CD4-positive, alpha-beta T cell (primary cell): ENCODE measurements around the gene MLXIPL. TPM values are rescaled to one million over a fixed set of nuclear protein-coding genes. Genes with fewer than 3 reads are reported as not detected.

Experiments
- ATAC-seq: fragments of 200-7000 bp; cut with Tn5 transposase; one replicate; pipeline ENCODE4 v1.10.0; 2022; ENCODE audit warnings: mild to moderate bottlenecking; ENCODE audit not compliant: poor library complexity
- CTCF ChIA-PET: fragments of 350-600 bp; sonication (Branson Sonifier 250); formaldehyde crosslinking; loops from one replicate; lab custom pipeline; 2021; ENCODE audit warnings: antibody characterized with exemption, inconsistent platforms; lab: Charles Lee
- POLR2A ChIA-PET: fragments of 350-600 bp; sonication (Branson Sonifier 250); formaldehyde crosslinking; loops from one replicate; lab custom pipeline; 2021; ENCODE audit warnings: antibody characterized with exemption, inconsistent platforms; lab: Charles Lee
- DNase-seq, 14 experiments: peaks; one replicate each; pipeline ENCODE4 v3.0.0-alpha.2; 2013 to 2020; ENCODE audit warnings: mixed read lengths in 2 of 14
- H3K27ac ChIP-seq, 2 donors: one replicate each; pipeline versions ENCODE4 v1.5.1 to v1.7.0; 2013; ENCODE audit warnings: low read length in 2 of 2, low read depth in 1 of 2, mild to moderate bottlenecking in 1 of 2
- H3K27me3 ChIP-seq, 2 experiments: 1 replicate in 1 of 2; 2 replicates in 1 of 2; pipeline versions ENCODE4 v1.6.1 to v1.7.0; 2013; ENCODE audit warnings: low read length in 2 of 2, control low read depth in 1 of 2, mild to moderate bottlenecking in 1 of 2, moderate library complexity in 1 of 2; ENCODE audit not compliant: insufficient read depth in 2 of 2, control insufficient read depth in 1 of 2
- H3K36me3 ChIP-seq: one replicate; pipeline ENCODE4 v1.6.1; 2013; ENCODE audit warnings: low read length, control low read depth; ENCODE audit not compliant: insufficient read depth
- H3K4me1 ChIP-seq: one replicate; pipeline ENCODE4 v1.6.1; 2013; ENCODE audit warnings: low read length, control low read depth; ENCODE audit not compliant: insufficient read depth
- H3K4me3 ChIP-seq: one replicate; pipeline ENCODE4 v1.5.1; 2013; ENCODE audit warnings: mild to moderate bottlenecking, low read length, moderate library complexity
- H3K9me3 ChIP-seq, 2 experiments: 1 replicate in 1 of 2; 2 replicates in 1 of 2; pipeline versions ENCODE4 v1.6.1 to v1.7.0; 2013; ENCODE audit warnings: low read length in 2 of 2, mild to moderate bottlenecking in 2 of 2, control low read depth in 1 of 2, moderate library complexity in 1 of 2; ENCODE audit not compliant: control insufficient read depth in 1 of 2, insufficient read depth in 1 of 2
- H3K27ac Mint-ChIP-seq: one replicate; pipeline ENCODE4 v1.8.0; 2020; ENCODE audit warnings: mixed read lengths
- H3K27me3 Mint-ChIP-seq: one replicate; pipeline ENCODE4 v1.8.0; 2021; ENCODE audit warnings: mixed read lengths
- H3K36me3 Mint-ChIP-seq: one replicate; pipeline ENCODE4 v1.8.0; 2021; ENCODE audit warnings: low read depth, mixed read lengths
- H3K4me1 Mint-ChIP-seq: one replicate; pipeline ENCODE4 v1.8.0; 2021; ENCODE audit warnings: low read depth, mixed read lengths
- H3K4me3 Mint-ChIP-seq: one replicate; pipeline ENCODE4 v1.8.0; 2020; ENCODE audit warnings: mild to moderate bottlenecking, mixed read lengths
- H3K9me3 Mint-ChIP-seq: one replicate; pipeline ENCODE4 v1.8.0; 2020; ENCODE audit warnings: mixed read lengths
- intact Hi-C, 2 experiments: fragments of 100-400 bp; cut with DNase I in 1 of 2; cut with micrococcal nuclease in 1 of 2; formaldehyde crosslinking; loops; one replicate each; pipeline versions ENCODE4 v1.15.1 to v1.9.0; 2023 to 2025; cut with DNase I, micrococcal nuclease
- total RNA-seq, 174 experiments: library from RNA in 2 of 174; stranded (reverse) in 2 of 174; gene quantifications; one replicate each; pipeline ENCODE4 v1.2.3 and lab custom pipeline; 2021 to 2026
- TF ChIP-seq, protein P1 (sequence below): fragments of 200-600 bp; IDR thresholded peaks from one replicate; pipeline ENCODE4 v1.8.0; 2022; ENCODE audit warnings: antibody characterized with exemption, mild to moderate bottlenecking

The MLXIPL gene
- total RNA-seq, 2 experiments from 2014 or later = not detected

DNA sequence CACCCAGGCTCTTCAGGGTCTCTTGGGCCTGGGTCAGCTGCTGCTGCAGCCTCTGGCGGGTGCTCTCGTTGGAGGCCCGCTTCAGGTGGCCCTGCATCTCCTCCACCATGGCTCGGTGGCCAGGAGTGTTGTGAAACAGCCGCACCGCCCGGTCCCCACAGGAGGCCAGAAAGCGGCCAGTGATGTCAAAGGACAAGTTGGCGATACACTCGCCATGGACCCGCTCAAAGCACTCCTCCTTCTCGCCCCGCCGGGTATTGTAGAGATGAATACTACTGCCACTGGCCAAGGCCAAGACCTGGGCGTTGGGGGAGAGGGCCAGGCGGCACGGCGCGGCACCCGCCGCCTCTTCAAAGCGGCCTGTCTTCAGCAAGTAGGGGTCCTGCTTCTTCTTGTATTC is 53.8 kb downstream of the MLXIPL start:
- peaks cover 65% of the 10 kb centered on the region for H3K36me3 Mint-ChIP-seq

DNA sequence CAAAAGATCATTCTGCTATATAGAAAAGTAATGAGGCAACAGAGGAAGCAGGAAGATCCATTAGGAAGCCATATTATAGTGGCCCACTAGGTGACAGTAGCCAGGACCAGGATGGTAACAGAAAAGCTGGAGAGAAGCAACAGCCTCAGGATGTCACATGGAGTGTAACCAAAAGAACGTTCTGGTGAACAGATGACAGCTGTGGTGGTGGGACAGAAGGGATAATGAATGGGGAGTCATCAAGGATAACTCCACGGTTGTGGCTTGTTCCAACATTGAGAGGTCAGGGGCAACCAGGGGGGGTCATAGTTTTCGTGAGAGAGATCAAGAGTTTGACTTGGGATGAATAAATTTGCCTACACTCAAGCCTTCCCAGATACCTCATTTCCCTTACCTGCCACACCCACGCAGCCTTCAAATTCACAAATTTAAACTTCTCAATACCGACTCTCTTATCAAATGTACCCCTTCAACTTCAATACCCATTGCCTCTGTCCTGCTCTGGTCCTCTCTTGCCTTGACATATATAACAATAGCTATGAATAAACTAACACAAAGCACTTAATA is 55.2 kb downstream of the MLXIPL start:
- Histone ChIP-seq H3K27ac (no peak overlapping the region), H3K4me1 (peaks cover 20% of the 10 kb centered on the region), H3K36me3 (peaks cover 52% of the 10 kb centered on the region), H3K27me3 (no peaks in the 10 kb centered on the region), H3K9me3 (no peaks in the 10 kb centered on the region), H3K4me3 (no peak overlapping the region)
- POLR2A ChIA-PET = no interaction called here
- TF ChIP-seq, protein P1, sequence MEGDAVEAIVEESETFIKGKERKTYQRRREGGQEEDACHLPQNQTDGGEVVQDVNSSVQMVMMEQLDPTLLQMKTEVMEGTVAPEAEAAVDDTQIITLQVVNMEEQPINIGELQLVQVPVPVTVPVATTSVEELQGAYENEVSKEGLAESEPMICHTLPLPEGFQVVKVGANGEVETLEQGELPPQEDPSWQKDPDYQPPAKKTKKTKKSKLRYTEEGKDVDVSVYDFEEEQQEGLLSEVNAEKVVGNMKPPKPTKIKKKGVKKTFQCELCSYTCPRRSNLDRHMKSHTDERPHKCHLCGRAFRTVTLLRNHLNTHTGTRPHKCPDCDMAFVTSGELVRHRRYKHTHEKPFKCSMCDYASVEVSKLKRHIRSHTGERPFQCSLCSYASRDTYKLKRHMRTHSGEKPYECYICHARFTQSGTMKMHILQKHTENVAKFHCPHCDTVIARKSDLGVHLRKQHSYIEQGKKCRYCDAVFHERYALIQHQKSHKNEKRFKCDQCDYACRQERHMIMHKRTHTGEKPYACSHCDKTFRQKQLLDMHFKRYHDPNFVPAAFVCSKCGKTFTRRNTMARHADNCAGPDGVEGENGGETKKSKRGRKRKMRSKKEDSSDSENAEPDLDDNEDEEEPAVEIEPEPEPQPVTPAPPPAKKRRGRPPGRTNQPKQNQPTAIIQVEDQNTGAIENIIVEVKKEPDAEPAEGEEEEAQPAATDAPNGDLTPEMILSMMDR = no peak
- ATAC-seq (no peak), DNase-seq (no peak)
- H3K36me3 Mint-ChIP-seq = peaks cover 55% of the 10 kb centered on the region
- peaks cover 34% of the 10 kb centered on the region for H3K4me1 Mint-ChIP-seq
- H3K27me3 Mint-ChIP-seq = no peaks in the 10 kb centered on the region
- intact Hi-C loops = no loop called here
- no peak overlapping the region for H3K4me3 Mint-ChIP-seq
- CTCF ChIA-PET = no interaction called here
- H3K27ac Mint-ChIP-seq = peak overlapping the region; percentile 37
- no peaks in the 10 kb centered on the region for H3K9me3 Mint-ChIP-seq

More for the DNA sequence above, 53.8 kb downstream of the MLXIPL start:
- no peaks in the 10 kb centered on the region for H3K27me3 Mint-ChIP-seq
- TF ChIP-seq, protein P1 = no peak
- H3K27ac Mint-ChIP-seq = no peak overlapping the region
- no peaks in the 10 kb centered on the region for H3K9me3 Mint-ChIP-seq
- Histone ChIP-seq H3K4me3 (no peak overlapping the region), H3K27me3 (no peaks in the 10 kb centered on the region), H3K27ac (no peak overlapping the region), H3K36me3 (peaks cover 61% of the 10 kb centered on the region), H3K4me1 (peaks cover 16% of the 10 kb centered on the region), H3K9me3 (no peaks in the 10 kb centered on the region)
- ChIA-PET POLR2A (no interaction called here), CTCF (no interaction called here)
- ATAC-seq (no peak), DNase-seq (no peak)
- H3K4me3 Mint-ChIP-seq = no peak overlapping the region
- peaks cover 31% of the 10 kb centered on the region for H3K4me1 Mint-ChIP-seq
- intact Hi-C loops = no loop called here

DNA sequence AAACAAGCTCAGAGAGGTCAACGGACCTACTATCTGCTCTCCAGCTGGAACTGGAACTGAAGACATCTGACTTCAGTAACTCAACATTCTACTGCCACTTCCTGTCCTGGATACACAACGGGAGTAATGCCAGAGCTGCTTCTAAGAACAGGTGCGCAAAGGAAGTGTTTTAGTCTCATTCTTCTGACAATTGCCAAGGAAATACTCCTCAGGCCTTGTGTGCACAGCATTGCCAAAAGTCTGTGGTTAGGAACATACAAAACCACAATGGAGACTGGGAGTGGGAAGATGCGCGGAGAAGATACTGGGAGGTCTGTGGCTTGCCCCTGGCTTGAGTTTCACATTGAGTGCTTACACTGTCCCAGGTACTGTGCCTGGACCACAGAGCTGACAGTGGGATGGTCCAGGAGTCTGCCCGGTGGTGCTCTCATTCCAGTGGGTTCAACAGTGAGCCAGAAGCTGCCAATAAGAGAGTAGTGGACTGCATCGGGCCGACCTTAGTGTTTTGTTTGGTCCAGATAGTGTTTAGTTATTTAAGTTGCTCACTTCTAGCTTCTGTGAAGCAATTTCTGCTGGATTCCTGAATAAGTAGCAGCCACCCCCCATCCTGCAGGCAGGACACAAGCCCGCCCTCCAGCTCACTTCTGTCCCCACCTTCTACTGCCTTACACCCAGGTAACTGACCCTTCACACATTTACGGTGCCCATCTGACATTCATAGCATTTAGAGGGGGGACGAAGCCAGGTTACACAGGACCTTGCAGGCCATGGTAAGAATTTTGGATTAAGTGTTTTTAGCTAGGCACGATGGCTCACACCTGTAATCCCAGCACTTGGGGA is 56.3 kb downstream of the MLXIPL start:
- H3K4me3 ChIP-seq = no peak overlapping the region
- H3K27me3 ChIP-seq = no peaks in the 10 kb centered on the region
- H3K4me1 ChIP-seq = peaks cover 20% of the 10 kb centered on the region
- no peak overlapping the region for H3K27ac ChIP-seq
- Mint-ChIP-seq H3K36me3 (peaks cover 45% of the 10 kb centered on the region), H3K27ac (peak overlapping the region; percentile 66), H3K9me3 (no peaks in the 10 kb centered on the region), H3K27me3 (no peaks in the 10 kb centered on the region), H3K4me3 (no peak overlapping the region), H3K4me1 (peaks cover 34% of the 10 kb centered on the region)
- peaks cover 41% of the 10 kb centered on the region for H3K36me3 ChIP-seq
- POLR2A ChIA-PET = interaction anchor here (1.8 kb wide), 1 partner anchor 11 kb away, joined by 8 read pairs; no protein-coding TSS in a partner anchor
- H3K9me3 ChIP-seq = no peaks in the 10 kb centered on the region
- CTCF ChIA-PET = no interaction called here
- intact Hi-C loops = no loop called here
- DNase-seq (no peak), ATAC-seq (no peak)
- TF ChIP-seq, protein P1 = no peak
